T-helper 1 cell treated with Interleukin-12 subunit alpha and Interleukin-12 subunit beta and Interleukin-4 antibody, amounts not matched to agents 30 μg/mL and 1 μg/mL, for 36 hours (primary cell): ENCODE measurements around the gene GSX2.
A peak's percentile ranks its signal among the peaks of the same experiment; 100 is the strongest.

Experiments used
- H3K27ac Mint-ChIP-seq: one replicate; pipeline ENCODE4 v1.8.0; 2021; ENCODE audit warnings: mild to moderate bottlenecking, mixed read lengths
- H3K27me3 Mint-ChIP-seq: one replicate; pipeline ENCODE4 v1.8.0; 2021; ENCODE audit warnings: low read depth, mixed read lengths
- H3K36me3 Mint-ChIP-seq: one replicate; pipeline ENCODE4 v1.8.0; 2021; ENCODE audit warnings: low read depth, mixed read lengths
- H3K4me1 Mint-ChIP-seq: one replicate; pipeline ENCODE4 v1.8.0; 2021; ENCODE audit warnings: low read depth, mixed read lengths
- H3K4me3 Mint-ChIP-seq: one replicate; pipeline ENCODE4 v1.8.0; 2021; ENCODE audit warnings: mild to moderate bottlenecking, moderate library complexity, mixed read lengths
- H3K9me3 Mint-ChIP-seq: one replicate; pipeline ENCODE4 v1.8.0; 2021; ENCODE audit warnings: mixed read lengths

GSX2 gene

DNA sequence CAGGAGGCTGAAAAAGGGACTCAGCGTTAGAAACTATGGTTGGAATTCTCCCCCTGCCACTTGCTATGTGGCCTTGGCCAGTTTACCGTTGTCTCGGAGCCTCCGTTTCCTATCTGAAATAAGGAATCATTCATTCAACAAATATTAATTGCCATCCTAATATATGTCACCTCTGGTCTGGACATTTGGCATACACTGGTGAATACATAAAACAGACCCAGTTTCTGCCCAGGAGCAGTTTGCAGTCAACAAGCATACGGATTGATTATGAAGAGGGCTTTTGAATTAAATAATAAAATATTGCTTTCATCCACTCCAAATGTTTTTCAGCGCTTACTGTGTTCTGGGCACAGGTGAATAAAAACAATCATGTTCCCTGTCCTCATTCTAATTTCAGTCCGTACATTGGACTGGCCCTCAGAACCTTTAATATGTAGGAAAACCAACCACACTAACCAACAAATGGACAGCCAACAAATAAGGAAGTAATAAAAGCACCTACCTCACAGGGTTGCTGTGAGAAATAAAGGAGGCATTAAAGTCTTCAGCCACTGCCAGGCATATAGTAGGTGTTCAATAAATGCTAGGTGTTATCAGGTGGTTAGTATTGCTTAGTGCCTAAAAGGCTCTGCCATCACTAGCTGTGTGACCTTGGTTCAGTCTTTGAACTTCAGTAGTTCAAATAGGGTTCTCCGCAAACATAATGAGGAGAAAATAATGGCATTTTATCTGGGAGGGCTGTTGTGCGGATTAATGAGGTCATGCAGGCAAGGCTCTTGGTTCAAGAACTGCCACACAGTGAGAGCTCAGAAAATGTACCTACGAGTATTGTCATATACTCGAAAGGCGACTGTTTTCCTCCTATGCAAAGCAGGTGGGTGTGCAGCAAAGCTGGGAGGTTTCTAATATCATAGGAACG lies 7.3 kb upstream of the GSX2 start:
- Mint-ChIP-seq H3K4me3 (peak overlapping the region; percentile 84), H3K4me1 (peaks cover 11% of the 10 kb centered on the region), H3K27ac (no peak overlapping the region), H3K27me3 (peaks cover 83% of the 10 kb centered on the region), H3K9me3 (no peaks in the 10 kb centered on the region), H3K36me3 (no peaks in the 10 kb centered on the region)

- Mint-ChIP-seq H3K4me3 (no peak overlapping the region), H3K9me3 (no peaks in the 10 kb centered on the region), H3K27ac (no peak overlapping the region), H3K36me3 (no peaks in the 10 kb centered on the region), H3K4me1 (peaks cover 11% of the 10 kb centered on the region), H3K27me3 (peaks cover 83% of the 10 kb centered on the region)
Measured at GRCh38 chr4:54093324-54094240, 6.4 kb upstream of the GSX2 start.

- Mint-ChIP-seq H3K9me3 (no peaks in the 10 kb centered on the region), H3K4me3 (no peak overlapping the region), H3K27ac (no peak overlapping the region), H3K36me3 (no peaks in the 10 kb centered on the region), H3K4me1 (peaks cover 15% of the 10 kb centered on the region), H3K27me3 (peaks cover 88% of the 10 kb centered on the region)
Measured at GRCh38 chr4:54094451-54094850, 5.5 kb upstream of the GSX2 start.

- H3K27ac Mint-ChIP-seq, result no peak overlapping the region
- peaks cover 17% of the 10 kb centered on the region for H3K4me1 Mint-ChIP-seq
- H3K27me3 Mint-ChIP-seq, result peaks cover 92% of the 10 kb centered on the region
- no peak overlapping the region for H3K4me3 Mint-ChIP-seq
- H3K36me3 Mint-ChIP-seq, result no peaks in the 10 kb centered on the region
- H3K9me3 Mint-ChIP-seq, result no peaks in the 10 kb centered on the region
Measured at GRCh38 chr4:54095110-54095825, 4.7 kb upstream of the GSX2 start.

DNA sequence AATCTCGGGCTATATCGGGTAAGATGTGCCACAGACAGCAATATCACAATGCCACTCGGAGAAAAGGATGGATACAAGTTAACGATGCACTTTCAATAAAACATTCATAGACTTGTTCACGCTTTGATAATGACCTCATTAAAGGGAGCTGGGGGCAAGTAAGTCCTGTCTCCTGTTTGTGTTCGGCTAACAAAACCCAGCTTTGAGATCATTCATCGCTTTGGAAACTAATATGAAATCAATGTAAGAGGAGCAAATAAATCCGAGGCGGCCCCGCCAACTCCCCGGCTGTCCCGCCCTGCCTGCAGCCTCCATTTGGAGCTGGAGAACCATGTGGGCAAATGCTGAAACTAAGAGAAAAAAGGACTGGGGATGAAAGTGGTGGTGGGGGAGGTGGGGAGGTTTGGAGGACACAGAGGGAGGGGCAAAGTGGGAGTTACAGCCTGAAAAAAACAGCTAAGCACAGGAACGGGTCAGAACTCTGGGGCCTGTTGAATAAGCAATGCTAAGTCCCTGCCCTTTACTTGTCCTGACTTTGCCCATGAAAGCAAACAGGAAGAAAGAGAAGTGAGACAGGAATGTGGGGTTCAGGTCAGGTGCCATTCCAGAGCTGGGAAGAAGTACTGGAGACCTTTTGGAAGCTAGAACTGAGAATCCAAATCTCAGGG lies 3.5 kb upstream of the GSX2 start:
- Mint-ChIP-seq H3K27me3 (peaks cover 91% of the 10 kb centered on the region), H3K36me3 (no peaks in the 10 kb centered on the region), H3K9me3 (no peaks in the 10 kb centered on the region), H3K4me3 (no peak overlapping the region), H3K4me1 (peaks cover 20% of the 10 kb centered on the region), H3K27ac (no peak overlapping the region)

DNA sequence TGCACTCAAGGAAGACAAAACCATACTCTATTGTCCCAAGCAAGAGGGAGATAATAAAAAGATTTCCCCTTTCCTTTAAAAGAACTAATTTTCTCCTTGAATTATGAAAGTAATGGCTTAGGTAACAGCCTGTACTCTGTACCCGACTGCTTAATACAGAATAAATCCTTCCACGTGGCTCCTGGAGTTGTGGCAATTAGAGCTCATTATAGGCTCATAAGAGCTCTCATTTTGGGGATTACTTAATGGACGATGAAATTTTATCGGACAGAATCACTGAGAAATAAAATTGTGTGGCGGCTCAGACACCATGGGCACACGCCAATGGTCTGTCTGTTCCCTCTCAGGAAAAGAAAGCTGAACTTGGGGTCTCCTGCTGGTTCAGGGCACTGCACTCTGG lies 2.8 kb upstream of the GSX2 start:
- Mint-ChIP-seq H3K27me3 (peaks cover 93% of the 10 kb centered on the region), H3K4me1 (peaks cover 18% of the 10 kb centered on the region), H3K9me3 (no peaks in the 10 kb centered on the region), H3K36me3 (no peaks in the 10 kb centered on the region), H3K4me3 (no peak overlapping the region), H3K27ac (no peak overlapping the region)

GRCh38 chr4:54098375-54098774 lies 1.6 kb upstream of the GSX2 start:
- Mint-ChIP-seq H3K36me3 (peaks cover 2% of the 10 kb centered on the region), H3K4me3 (no peak overlapping the region), H3K27me3 (peaks cover 93% of the 10 kb centered on the region), H3K27ac (no peak overlapping the region), H3K9me3 (no peaks in the 10 kb centered on the region), H3K4me1 (peaks cover 20% of the 10 kb centered on the region)

DNA sequence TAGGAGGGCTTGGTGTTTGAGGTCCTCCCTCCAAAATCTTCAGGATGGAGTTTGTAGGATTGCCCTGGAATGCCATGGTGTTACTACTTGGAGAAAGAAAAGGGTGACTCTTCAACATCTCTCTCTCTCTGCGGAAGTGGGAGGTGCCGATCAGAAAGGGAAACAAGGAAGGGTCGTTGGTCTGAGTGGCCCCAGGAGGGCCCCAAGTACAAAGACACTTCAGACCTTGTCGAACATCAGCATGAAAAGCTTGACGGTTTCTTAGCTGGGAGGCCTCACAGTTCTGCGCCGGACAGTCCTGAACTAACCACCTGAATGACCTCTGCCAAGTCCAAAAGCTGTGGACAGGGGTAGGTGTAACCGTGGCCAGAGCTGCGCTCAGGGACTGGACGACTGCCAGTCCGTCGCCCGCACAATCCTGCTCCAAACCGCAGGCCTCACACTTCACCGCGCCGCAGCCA lies 646 bp upstream of the GSX2 start:
- peaks cover 18% of the 10 kb centered on the region for H3K4me1 Mint-ChIP-seq
- peak overlapping the region; percentile 15 for H3K27ac Mint-ChIP-seq
- H3K9me3 Mint-ChIP-seq, result no peaks in the 10 kb centered on the region
- peaks cover 93% of the 10 kb centered on the region for H3K27me3 Mint-ChIP-seq
- peak overlapping the region; percentile 26 for H3K4me3 Mint-ChIP-seq
- peaks cover 2% of the 10 kb centered on the region for H3K36me3 Mint-ChIP-seq

DNA sequence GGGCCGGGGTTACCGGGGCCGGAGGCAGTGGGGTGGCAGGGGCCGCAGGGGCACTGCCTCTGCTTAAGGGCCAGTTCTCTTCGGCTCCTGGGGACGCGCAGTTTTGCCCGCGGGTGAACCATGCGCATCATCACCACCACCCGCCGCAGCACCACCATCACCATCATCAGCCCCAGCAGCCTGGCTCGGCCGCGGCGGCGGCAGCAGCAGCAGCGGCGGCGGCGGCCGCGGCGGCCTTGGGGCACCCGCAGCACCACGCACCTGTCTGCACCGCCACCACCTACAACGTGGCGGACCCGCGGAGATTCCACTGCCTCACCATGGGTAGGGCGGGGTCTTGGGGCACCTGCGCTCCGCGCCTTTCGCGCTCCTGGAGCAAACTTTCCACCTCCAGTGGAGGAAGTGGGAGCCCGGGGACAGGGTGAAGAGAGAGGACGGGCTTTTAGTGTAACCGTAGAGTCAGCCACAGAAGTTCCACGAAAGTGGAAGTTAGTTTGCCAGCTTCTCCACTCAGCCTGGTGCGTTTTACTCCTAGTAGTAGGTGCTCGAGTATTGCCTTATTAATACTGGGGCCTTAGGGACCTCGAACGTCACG lies 729 bp downstream of the GSX2 start:
- Mint-ChIP-seq H3K27ac (no peak overlapping the region), H3K4me1 (peaks cover 23% of the 10 kb centered on the region), H3K4me3 (peak overlapping the region; percentile 54)

DNA sequence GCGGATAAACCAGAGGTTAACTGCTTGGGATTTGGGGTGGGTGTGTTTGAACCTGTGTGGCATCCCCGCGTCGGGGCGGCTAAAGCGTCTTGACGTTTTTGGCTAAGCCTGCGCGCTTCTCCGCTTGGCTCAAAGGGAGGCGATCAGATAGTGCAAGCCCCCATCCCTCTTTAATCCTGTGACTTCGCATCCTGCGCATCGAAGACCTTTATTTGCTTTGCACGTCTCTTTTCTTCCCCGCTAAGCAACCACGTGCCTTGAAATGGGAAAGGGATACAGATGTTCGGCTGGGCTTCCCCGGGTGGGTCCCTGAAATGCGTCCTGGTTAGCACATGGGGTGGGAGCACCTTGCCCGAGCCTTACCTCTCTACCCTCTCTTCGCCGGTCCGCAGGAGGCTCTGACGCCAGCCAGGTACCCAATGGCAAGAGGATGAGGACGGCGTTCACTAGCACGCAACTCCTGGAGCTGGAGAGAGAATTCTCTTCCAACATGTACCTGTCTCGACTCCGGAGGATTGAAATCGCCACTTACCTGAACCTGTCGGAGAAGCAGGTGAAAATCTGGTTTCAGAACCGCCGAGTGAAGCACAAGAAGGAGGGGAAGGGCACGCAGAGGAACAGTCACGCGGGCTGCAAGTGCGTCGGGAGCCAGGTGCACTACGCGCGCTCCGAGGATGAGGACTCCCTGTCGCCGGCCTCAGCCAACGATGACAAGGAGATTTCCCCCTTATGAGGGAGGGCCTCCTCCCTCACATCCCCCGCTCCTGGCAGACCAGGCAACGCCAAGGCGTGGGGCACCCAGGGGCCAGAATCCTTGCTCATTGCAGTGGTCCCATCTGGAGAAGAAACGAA lies 1.5 kb downstream of the GSX2 start:
- peak overlapping the region; percentile 54 for H3K4me3 Mint-ChIP-seq
- H3K27ac Mint-ChIP-seq, result peak overlapping the region; percentile 50
- peaks cover 89% of the 10 kb centered on the region for H3K27me3 Mint-ChIP-seq
- H3K36me3 Mint-ChIP-seq, result peaks cover 2% of the 10 kb centered on the region
- peaks cover 23% of the 10 kb centered on the region for H3K4me1 Mint-ChIP-seq
- H3K9me3 Mint-ChIP-seq, result no peaks in the 10 kb centered on the region

More for the DNA sequence above, 729 bp downstream of the GSX2 start:
- Mint-ChIP-seq H3K36me3 (peaks cover 2% of the 10 kb centered on the region), H3K9me3 (no peaks in the 10 kb centered on the region), H3K27me3 (peaks cover 92% of the 10 kb centered on the region)

DNA sequence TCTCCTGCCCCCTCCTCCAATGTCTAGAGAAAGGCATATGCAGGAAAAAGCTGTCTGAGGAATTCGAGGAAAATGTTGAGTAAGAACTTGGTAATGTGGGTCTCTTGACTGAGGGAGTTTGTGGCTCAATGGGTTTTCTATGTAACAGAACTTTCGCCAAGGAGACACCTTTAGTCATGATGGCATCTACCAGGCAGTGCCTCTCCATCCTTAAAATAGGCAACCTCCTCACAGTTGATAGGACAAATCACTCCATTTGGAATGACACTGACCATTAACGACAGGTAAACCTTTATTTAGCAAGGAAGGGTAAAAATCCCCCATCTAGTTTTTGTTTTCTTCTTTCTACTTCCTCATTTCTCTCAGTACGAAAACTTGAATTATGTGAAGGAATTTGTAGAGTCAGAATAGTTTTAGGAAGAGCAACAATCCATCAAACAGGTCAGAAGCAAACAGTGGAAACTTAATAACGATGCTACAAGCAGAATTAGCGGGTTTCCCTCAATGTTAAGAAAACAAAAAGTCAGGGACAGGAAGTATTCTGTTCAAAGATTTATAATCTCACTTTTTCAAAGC lies 2.7 kb downstream of the GSX2 start:
- peaks cover 2% of the 10 kb centered on the region for H3K36me3 Mint-ChIP-seq
- peaks cover 23% of the 10 kb centered on the region for H3K4me1 Mint-ChIP-seq
- no peak overlapping the region for H3K27ac Mint-ChIP-seq
- peaks cover 86% of the 10 kb centered on the region for H3K27me3 Mint-ChIP-seq
- H3K4me3 Mint-ChIP-seq, result no peak overlapping the region
- no peaks in the 10 kb centered on the region for H3K9me3 Mint-ChIP-seq

- H3K4me3 Mint-ChIP-seq, result no peak overlapping the region
- no peaks in the 10 kb centered on the region for H3K9me3 Mint-ChIP-seq
- H3K27ac Mint-ChIP-seq, result no peak overlapping the region
Measured at GRCh38 chr4:54103190-54103574, 3.2 kb downstream of the GSX2 start.

More at GRCh38 chr4:54103190-54103574, 3.2 kb downstream of the GSX2 start:
- Mint-ChIP-seq H3K27me3 (peaks cover 85% of the 10 kb centered on the region), H3K36me3 (peaks cover 2% of the 10 kb centered on the region), H3K4me1 (peaks cover 23% of the 10 kb centered on the region)
